H1 (cell line): ENCODE results near the gene CDC14B. TPM values are rescaled to one million over a fixed set of nuclear protein-coding genes. Genes with fewer than 3 reads are reported as not detected.
"Not testable (repeated sequence)": the region's sequence is repeated elsewhere in the genome, so short reads cannot be mapped to it uniquely, and the experiment has no call there.

Experiments used
- CTCF ChIA-PET: fragments of 300-600 bp; sonication (Branson Sonifier 250); formaldehyde crosslinking; loops from one replicate; lab custom pipeline; 2021; ENCODE audit not compliant: partially characterized antibody; lab: Charles Lee
- POLR2A ChIA-PET: fragments of 300-600 bp; sonication (Branson Sonifier 250); formaldehyde crosslinking; loops from one replicate; lab custom pipeline; 2021; ENCODE audit warnings: inconsistent platforms; ENCODE audit not compliant: partially characterized antibody; lab: Charles Lee
- DNase-seq, 2 experiments: peaks; one replicate each; pipeline versions ENCODE4 v3.0.0 to v3.0.0-alpha.2; 2010 to 2022; ENCODE audit warnings: low spot score in 2 of 2, low read depth in 1 of 2, mixed read lengths in 1 of 2
- FAIRE-seq: peaks from 2 replicates; lab custom pipeline; 2011; peaks lifted over from hg19 to GRCh38; lab: Jason Lieb, UNC
- H2AFZ ChIP-seq: 2 replicates; pipeline ENCODE4 v1.8.1; 2012; ENCODE audit warnings: low read length, inconsistent platforms
- H2AK5ac ChIP-seq: 2 replicates; pipeline ENCODE4 v1.6.1; 2013; ENCODE audit warnings: low read depth, low read length
- H2BK120ac ChIP-seq: replicated peaks from 2 replicates; pipeline ENCODE3; 2013; ENCODE audit warnings: low read depth, low read length, inconsistent platforms
- H2BK12ac ChIP-seq: 2 replicates; pipeline ENCODE4 v1.6.1; 2013; ENCODE audit warnings: low read depth, low read length
- H2BK15ac ChIP-seq: 2 replicates; pipeline ENCODE4 v1.6.1; 2013; ENCODE audit warnings: low read length
- H2BK20ac ChIP-seq: 2 replicates; pipeline ENCODE4 v1.6.1; 2013; ENCODE audit warnings: low read length
- H2BK5ac ChIP-seq: 2 replicates; pipeline ENCODE4 v1.6.1; 2013; ENCODE audit warnings: low read depth, low read length
- H3K14ac ChIP-seq: 2 replicates; pipeline ENCODE4 v1.6.1; 2013; ENCODE audit warnings: inconsistent platforms; ENCODE audit not compliant: insufficient read length
- H3K18ac ChIP-seq: 2 replicates; pipeline ENCODE4 v1.6.1; 2013; ENCODE audit warnings: low read length; ENCODE audit errors: extremely low read depth
- H3K23ac ChIP-seq: 2 replicates; pipeline ENCODE4 v1.6.1; 2013; ENCODE audit warnings: inconsistent platforms; ENCODE audit not compliant: insufficient read length
- H3K23me2 ChIP-seq: 2 replicates; pipeline ENCODE4 v1.6.1; 2013; ENCODE audit warnings: low read depth, low read length
- H3K27ac ChIP-seq: 2 replicates; pipeline ENCODE4 v1.6.1; 2011; ENCODE audit warnings: low read depth, low read length, inconsistent platforms
- H3K27me3 ChIP-seq, 4 experiments: replicated peaks in 1 of 4; 1 replicate in 1 of 4; 2 replicates in 3 of 4; pipeline versions ENCODE4 v1.6.1 to v1.8.1; 2011 to 2013; ENCODE audit warnings: low read length in 3 of 4, mild to moderate bottlenecking in 3 of 4, inconsistent platforms in 2 of 4, mixed read lengths in 2 of 4, moderate library complexity in 1 of 4; ENCODE audit not compliant: control insufficient read depth in 3 of 4, insufficient read depth in 3 of 4; ENCODE audit errors: extremely low read depth in 1 of 4
- H3K36me3 ChIP-seq, 4 experiments: 2 replicates each; pipeline versions ENCODE4 v1.6.1 to v1.8.1; 2011 to 2013; ENCODE audit warnings: mild to moderate bottlenecking in 4 of 4, low read length in 3 of 4, moderate library complexity in 2 of 4, control low read depth in 1 of 4, inconsistent platforms in 1 of 4; ENCODE audit not compliant: insufficient read depth in 4 of 4, control insufficient read depth in 2 of 4
- H3K4ac ChIP-seq: replicated peaks from 2 replicates; pipeline ENCODE3; 2013; ENCODE audit warnings: low read length, low read depth, mixed read lengths, inconsistent platforms; ENCODE audit not compliant: insufficient read length
- H3K4me1 ChIP-seq, 4 experiments: replicated peaks in 1 of 4; 1 replicate in 1 of 4; 2 replicates in 3 of 4; pipeline versions ENCODE4 v1.6.1 to v1.8.1; 2011 to 2013; ENCODE audit warnings: low read length in 3 of 4, inconsistent platforms in 2 of 4, mixed read lengths in 1 of 4; ENCODE audit not compliant: insufficient read depth in 4 of 4, control insufficient read depth in 3 of 4
- H3K4me2 ChIP-seq, 2 experiments: 2 replicates each; pipeline versions ENCODE4 v1.6.1 to v1.8.1; 2011 to 2013; ENCODE audit warnings: low read depth in 2 of 2, low read length in 2 of 2, control low read depth in 1 of 2, inconsistent platforms in 1 of 2, mild to moderate bottlenecking in 1 of 2; ENCODE audit not compliant: insufficient read depth in 1 of 2
- H3K4me3 ChIP-seq, 4 experiments: fragments of 200-600, 300-600 bp in 1 of 4; sonication (generic), shearing (Covaris generic), sonication (Bioruptor Twin) in 1 of 4; 2 replicates each; pipeline versions ENCODE4 v1.5.1 to v1.8.1; 2011 to 2016; ENCODE audit warnings: low read length in 4 of 4, low read depth in 3 of 4, control low read depth in 2 of 4, inconsistent platforms in 2 of 4, mild to moderate bottlenecking in 2 of 4, mixed read lengths in 1 of 4, moderate library complexity in 1 of 4; ENCODE audit not compliant: insufficient read depth in 2 of 4; ENCODE audit errors: extremely low read depth in 1 of 4
- H3K56ac ChIP-seq: replicated peaks from 2 replicates; pipeline ENCODE3; 2013; ENCODE audit warnings: low read depth, mild to moderate bottlenecking, mixed read lengths, low read length, inconsistent platforms; ENCODE audit not compliant: insufficient read length
- H3K79me1 ChIP-seq: 2 replicates; pipeline ENCODE4 v1.6.1; 2013; ENCODE audit warnings: low read depth, low read length, control low read depth
- H3K79me2 ChIP-seq, 2 experiments: 2 replicates each; pipeline versions ENCODE4 v1.6.1 to v1.8.1; 2012 to 2013; ENCODE audit warnings: low read length in 2 of 2, mild to moderate bottlenecking in 2 of 2, inconsistent platforms in 1 of 2; ENCODE audit not compliant: insufficient read depth in 2 of 2, control insufficient read depth in 1 of 2
- H3K9ac ChIP-seq, 4 experiments: replicated peaks in 1 of 4; 1 replicate in 1 of 4; 2 replicates in 3 of 4; pipeline versions ENCODE4 v1.6.1 to v1.8.1; 2011 to 2013; ENCODE audit warnings: low read depth in 3 of 4, low read length in 3 of 4, control low read depth in 2 of 4, mild to moderate bottlenecking in 2 of 4, moderate library complexity in 2 of 4, inconsistent platforms in 1 of 4; ENCODE audit errors: extremely low read depth in 1 of 4
- H3K9me3 ChIP-seq, 2 experiments: 2 replicates each; pipeline versions ENCODE4 v1.6.1 to v1.8.1; 2012 to 2013; ENCODE audit warnings: mild to moderate bottlenecking in 2 of 2, moderate library complexity in 2 of 2, control low read depth in 1 of 2, inconsistent platforms in 1 of 2, low read depth in 1 of 2, low read length in 1 of 2, mixed read lengths in 1 of 2; ENCODE audit not compliant: insufficient read depth in 2 of 2
- H4K20me1 ChIP-seq, 2 experiments: replicated peaks in 1 of 2; 2 replicates each; pipeline versions ENCODE3 to v1.8.1; 2011 to 2013; ENCODE audit warnings: inconsistent platforms in 2 of 2, low read length in 2 of 2, mild to moderate bottlenecking in 1 of 2; ENCODE audit not compliant: insufficient read depth in 2 of 2, control insufficient read depth in 1 of 2
- H4K5ac ChIP-seq: 2 replicates; pipeline ENCODE4 v1.6.1; 2013; ENCODE audit warnings: low read length, low read depth, mixed read lengths, inconsistent platforms; ENCODE audit not compliant: insufficient read length
- H4K8ac ChIP-seq: 2 replicates; pipeline ENCODE4 v1.8.0; 2013; ENCODE audit warnings: mild to moderate bottlenecking, moderate library complexity, low read length, inconsistent platforms; ENCODE audit not compliant: insufficient read depth; ENCODE audit errors: extremely low read depth
- H4K91ac ChIP-seq: replicated peaks from 2 replicates; pipeline ENCODE3; 2013; ENCODE audit warnings: low read length, mixed read lengths, inconsistent platforms; ENCODE audit not compliant: insufficient read length
- WGBS, 2 experiments: shearing (Covaris generic) in 1 of 2; methylation state at CpG; one replicate each; pipeline versions ENCODE4 v1.1.6 to v1.1.7; 2013 to 2015; ENCODE audit warnings: low lambda C conversion rate in 2 of 2, mixed read lengths in 2 of 2, inconsistent platforms in 1 of 2, low coverage in 1 of 2, missing lambda C conversion rate in 1 of 2; ENCODE audit not compliant: insufficient replicate concordance in 2 of 2, insufficient coverage in 1 of 2, insufficient read length in 1 of 2; ENCODE audit errors: extremely low coverage in 1 of 2, missing lambda C conversion rate in 1 of 2; 5-methylcytosine and 5-hydroxymethylcytosine counted together
- polyA plus RNA-seq, 7 experiments: library from polyadenylated mRNA; depleted of rRNA in 3 of 7; stranded (reverse) in 5 of 7; unstranded in 2 of 7; fragments of >200 nt in 5 of 7; fragments of 200-250 nt in 2 of 7; gene quantifications; 1 replicate in 5 of 7; 2 replicates in 1 of 7; 4 replicates in 1 of 7; pipeline versions ENCODE4 v1.2.1 to v1.2.3, GENCODE V29; 2011 to 2013; ENCODE audit warnings: missing spikeins in 2 of 7, mixed read lengths in 2 of 7
- total RNA-seq: library from RNA; stranded (reverse); fragmentation: NEBNext Ultra II Directional; extraction: Animal tissue kit (Norgen Biotek cat#: 25700); gene quantifications from 2 replicates; pipeline ENCODE4 v1.2.1, GENCODE V29; 2021

CDC14B gene
- total and polyA plus RNA-seq, 2 of the 8 experiments (the other 6 are each of a cell fraction or from before 2014, with no cell fraction given), result 17.2 to 44.6 TPM

- H3K9ac ChIP-seq, H3K9me3 ChIP-seq, H3K4me1 ChIP-seq, H2BK12ac ChIP-seq, H2BK15ac ChIP-seq, H3K23ac ChIP-seq, FAIRE-seq, H3K79me1 ChIP-seq, H4K20me1 ChIP-seq, H2BK5ac ChIP-seq, H3K4me2 ChIP-seq, H2AK5ac ChIP-seq, H3K27me3 ChIP-seq, H3K4ac ChIP-seq, H4K5ac ChIP-seq, DNase-seq, H3K4me3 ChIP-seq, H4K91ac ChIP-seq, H2BK120ac ChIP-seq, H3K23me2 ChIP-seq, H3K36me3 ChIP-seq, H3K27ac ChIP-seq, POLR2A ChIA-PET, H2BK20ac ChIP-seq, H3K56ac ChIP-seq, H3K18ac ChIP-seq, H4K8ac ChIP-seq, H3K14ac ChIP-seq, H2AFZ ChIP-seq: not testable (repeated sequence)
- CTCF ChIA-PET, result interaction anchor here (1.5 kb wide), 1 partner anchor 30 kb away, joined by 4 read pairs; no protein-coding TSS in a partner anchor
- WGBS, 2 experiments, result 82% methylated on average over 2 of the region's 2 CpGs; no CpG with 5 or more reads in 1 of the 2 experiments
- H3K79me2 ChIP-seq, result peaks cover 0 to 74% of the 10 kb centered on the region in 2 experiments; a peak in 2 of 4 replicates
Measured at GRCh38 chr9:96582199-96582598, 37.4 kb downstream of the CDC14B start.
